Measurements from ENCODE around the gene KLK8. TPM values are rescaled to one million over a fixed set of nuclear protein-coding genes. Genes with fewer than 3 reads are reported as not detected.

KLK8 gene
- total and polyA plus RNA-seq, 2 experiments from 2014 or later, result 4.9 to 14.6 TPM

DNA sequence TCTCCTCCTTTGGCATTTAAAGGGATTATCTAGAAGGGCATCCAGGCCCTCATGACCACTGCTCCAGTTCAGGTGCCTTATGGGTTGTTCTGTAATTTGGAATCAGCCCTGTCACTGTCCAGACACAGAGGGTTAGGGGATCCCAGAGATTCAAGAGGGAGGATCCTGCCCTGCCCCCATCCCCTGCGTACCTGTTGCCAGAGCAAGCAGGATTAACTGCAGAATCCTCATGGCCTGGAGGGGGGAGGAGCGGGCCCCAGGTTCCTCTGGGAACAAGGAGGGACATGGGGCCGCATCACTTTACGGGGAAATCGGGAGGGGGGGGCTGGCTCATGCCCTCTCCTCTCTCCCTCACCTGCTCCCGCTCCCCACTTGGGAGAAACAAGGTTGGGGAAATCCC, 24.0 kb upstream of the KLK8 start:
- H3K4me3 ChIP-seq, result no peak overlapping the region
- H4K20me1 ChIP-seq (replicated peaks; ENCODE audit: insufficient read depth), result no peaks in the 10 kb centered on the region
- no peaks in the 10 kb centered on the region for H3K27me3 ChIP-seq (ENCODE audit: insufficient read depth)
- peaks cover 19% of the 10 kb centered on the region for H3K27me3 Mint-ChIP-seq (ENCODE audit: insufficient read depth, low read depth, poor library complexity)
- no peak overlapping the region for H3K4me3 Mint-ChIP-seq
- no peak for DNase-seq (ENCODE audit: low spot score)
- no peak overlapping the region for H2AFZ ChIP-seq
- peak; percentile 11; the same call in 2 of the 3 replicates for ATAC-seq
- H3K36me3 ChIP-seq (ENCODE audit: insufficient read depth), result no peaks in the 10 kb centered on the region
- H3K27ac ChIP-seq (ENCODE audit: low read depth), result no peak overlapping the region
- no peaks in the 10 kb centered on the region for H3K79me2 ChIP-seq (replicated peaks; ENCODE audit: insufficient read depth)
- peaks cover 3% of the 10 kb centered on the region; the same call in 1 of the 3 replicates for H3K36me3 Mint-ChIP-seq (ENCODE audit: low read depth)
- H3K9me2 ChIP-seq (ENCODE audit: insufficient read depth), result peaks cover 7% of the 10 kb centered on the region; the same call in 1 of the 2 replicates
- H3K4me2 ChIP-seq, result no peak overlapping the region
- H3K4me1 Mint-ChIP-seq, result peaks cover 36% of the 10 kb centered on the region
- no peak for TF ChIP-seq NANOG (IDR thresholded peaks at IDR 0.05; ENCODE audit: borderline replicate concordance)
- no peak for TF ChIP-seq EZH2 (IDR thresholded peaks at IDR 0.05; ENCODE audit: low read depth, unreplicated experiment)
- no peak for TF ChIP-seq ZNF114 (CRISPR knock-in tag; IDR thresholded peaks at IDR 0.05)
- TF ChIP-seq EZH2phosphoT487 (IDR thresholded peaks at IDR 0.05; ENCODE audit: unreplicated experiment), result no peak
- no peak for TF ChIP-seq CTCF (conservative IDR thresholded peaks at IDR 0.05; ENCODE audit: low read depth in 2 of 2)
- TF ChIP-seq ZNF331 (CRISPR knock-in tag; IDR thresholded peaks at IDR 0.05; ENCODE audit: low read depth), result no peak
- no peak for TF ChIP-seq CREB1 (CRISPR knock-in tag; IDR thresholded peaks at IDR 0.05; ENCODE audit: low read depth)
- TF ChIP-seq ZNF462 (CRISPR knock-in tag; IDR thresholded peaks at IDR 0.05), result no peak
- no peak for TF ChIP-seq STAT1 (IDR thresholded peaks at IDR 0.05; ENCODE audit: unreplicated experiment)
- TF ChIP-seq, protein P1, sequence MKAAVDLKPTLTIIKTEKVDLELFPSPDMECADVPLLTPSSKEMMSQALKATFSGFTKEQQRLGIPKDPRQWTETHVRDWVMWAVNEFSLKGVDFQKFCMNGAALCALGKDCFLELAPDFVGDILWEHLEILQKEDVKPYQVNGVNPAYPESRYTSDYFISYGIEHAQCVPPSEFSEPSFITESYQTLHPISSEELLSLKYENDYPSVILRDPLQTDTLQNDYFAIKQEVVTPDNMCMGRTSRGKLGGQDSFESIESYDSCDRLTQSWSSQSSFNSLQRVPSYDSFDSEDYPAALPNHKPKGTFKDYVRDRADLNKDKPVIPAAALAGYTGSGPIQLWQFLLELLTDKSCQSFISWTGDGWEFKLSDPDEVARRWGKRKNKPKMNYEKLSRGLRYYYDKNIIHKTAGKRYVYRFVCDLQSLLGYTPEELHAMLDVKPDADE (IDR thresholded peaks at IDR 0.05), result no peak
- no peak for TF ChIP-seq POLR2AphosphoS5 (IDR thresholded peaks at IDR 0.05; ENCODE audit: low read depth)
- TF ChIP-seq REST (IDR thresholded peaks at IDR 0.05; ENCODE audit: unreplicated experiment), result no peak
- no peak for TF ChIP-seq JUNB (IDR thresholded peaks at IDR 0.05; ENCODE audit: unreplicated experiment)
- H3K9me3 Mint-ChIP-seq, result no peaks in the 10 kb centered on the region; the same call in 2 of the 3 replicates
- no peaks in the 10 kb centered on the region for H3F3A ChIP-seq (replicated peaks; ENCODE audit: low read depth)
- no peak overlapping the region for H3K27ac Mint-ChIP-seq
- H3K4me1 ChIP-seq (ENCODE audit: insufficient read depth), result peaks cover 5% of the 10 kb centered on the region; the same call in 1 of the 2 replicates

Measured in GM23338 (cell line).